ENCODE data around the gene THYN1. TPM values are rescaled to one million over a fixed set of nuclear protein-coding genes. Genes with fewer than 3 reads are reported as not detected.

The THYN1 gene
- total and polyA plus RNA-seq, 2 donors (not counting 1 experiment from before 2014, with no cell fraction given), result 54.9 to 88.7 TPM

DNA sequence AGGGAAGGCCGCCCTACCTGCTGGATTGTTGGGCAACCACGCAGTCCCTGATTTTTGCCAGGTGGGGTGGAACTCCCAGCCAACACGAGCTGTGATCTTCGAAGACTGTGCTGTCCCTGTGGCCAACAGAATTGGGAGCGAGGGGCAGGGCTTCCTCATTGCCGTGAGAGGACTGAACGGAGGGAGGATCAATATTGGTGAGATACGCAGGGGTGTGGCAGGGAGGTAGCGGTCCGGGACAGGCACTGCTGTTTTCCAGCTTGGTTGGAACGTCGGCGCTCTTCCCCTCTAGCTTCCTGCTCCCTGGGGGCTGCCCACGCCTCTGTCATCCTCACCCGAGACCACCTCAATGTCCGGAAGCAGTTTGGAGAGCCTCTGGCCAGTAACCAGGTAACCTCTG, 7.8 kb upstream of the THYN1 start:
- TF ChIP-seq, protein P1, sequence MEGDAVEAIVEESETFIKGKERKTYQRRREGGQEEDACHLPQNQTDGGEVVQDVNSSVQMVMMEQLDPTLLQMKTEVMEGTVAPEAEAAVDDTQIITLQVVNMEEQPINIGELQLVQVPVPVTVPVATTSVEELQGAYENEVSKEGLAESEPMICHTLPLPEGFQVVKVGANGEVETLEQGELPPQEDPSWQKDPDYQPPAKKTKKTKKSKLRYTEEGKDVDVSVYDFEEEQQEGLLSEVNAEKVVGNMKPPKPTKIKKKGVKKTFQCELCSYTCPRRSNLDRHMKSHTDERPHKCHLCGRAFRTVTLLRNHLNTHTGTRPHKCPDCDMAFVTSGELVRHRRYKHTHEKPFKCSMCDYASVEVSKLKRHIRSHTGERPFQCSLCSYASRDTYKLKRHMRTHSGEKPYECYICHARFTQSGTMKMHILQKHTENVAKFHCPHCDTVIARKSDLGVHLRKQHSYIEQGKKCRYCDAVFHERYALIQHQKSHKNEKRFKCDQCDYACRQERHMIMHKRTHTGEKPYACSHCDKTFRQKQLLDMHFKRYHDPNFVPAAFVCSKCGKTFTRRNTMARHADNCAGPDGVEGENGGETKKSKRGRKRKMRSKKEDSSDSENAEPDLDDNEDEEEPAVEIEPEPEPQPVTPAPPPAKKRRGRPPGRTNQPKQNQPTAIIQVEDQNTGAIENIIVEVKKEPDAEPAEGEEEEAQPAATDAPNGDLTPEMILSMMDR (conservative IDR thresholded peaks at IDR 0.05 in 1 of 2, IDR thresholded peaks at IDR 0.05 in 1 of 2; ENCODE audit: low read depth in 1 of 2, low read length in 2 of 2), result no peak
- no peak for TF ChIP-seq EZH2 (IDR thresholded peaks at IDR 0.05; ENCODE audit: low read length, missing control alignments)
- H4K20me1 ChIP-seq (ENCODE audit: control insufficient read depth, extremely low read depth, insufficient read depth, low read length), result no peaks in the 10 kb centered on the region
- no peaks in the 10 kb centered on the region for H3K27me3 ChIP-seq (ENCODE audit: control insufficient read depth, insufficient read depth, low read length)
- H3K9ac ChIP-seq (ENCODE audit: insufficient read depth, low read length), result no peak overlapping the region
- no peaks in the 10 kb centered on the region for H3K9me3 ChIP-seq (ENCODE audit: control insufficient read depth, insufficient read depth, low read depth, low read length)
- no peaks in the 10 kb centered on the region for H3K79me2 ChIP-seq (ENCODE audit: control insufficient read depth, insufficient read depth, low read length)
- H2AFZ ChIP-seq (ENCODE audit: low read length), result no peak overlapping the region
- no peak overlapping the region for H3K4me3 ChIP-seq (replicated peaks in 1 of 4; ENCODE audit: control extremely low read depth in 1 of 4, insufficient read depth in 1 of 4, low read depth in 3 of 4, low read length in 4 of 4)
- no peak overlapping the region for H3K4me2 ChIP-seq (ENCODE audit: extremely low read depth, insufficient read depth, low read length)
- no peak for DNase-seq (ENCODE audit: low read depth in 2 of 2)
- H3K36me3 ChIP-seq (ENCODE audit: control insufficient read depth, insufficient read depth, low read length), result peaks cover 4% of the 10 kb centered on the region
- H3K27ac ChIP-seq (ENCODE audit: insufficient read depth, low read length), result no peak overlapping the region
- H3K4me1 ChIP-seq (ENCODE audit: control insufficient read depth, extremely low read depth, insufficient read depth, low read length), result no peaks in the 10 kb centered on the region

DNA sequence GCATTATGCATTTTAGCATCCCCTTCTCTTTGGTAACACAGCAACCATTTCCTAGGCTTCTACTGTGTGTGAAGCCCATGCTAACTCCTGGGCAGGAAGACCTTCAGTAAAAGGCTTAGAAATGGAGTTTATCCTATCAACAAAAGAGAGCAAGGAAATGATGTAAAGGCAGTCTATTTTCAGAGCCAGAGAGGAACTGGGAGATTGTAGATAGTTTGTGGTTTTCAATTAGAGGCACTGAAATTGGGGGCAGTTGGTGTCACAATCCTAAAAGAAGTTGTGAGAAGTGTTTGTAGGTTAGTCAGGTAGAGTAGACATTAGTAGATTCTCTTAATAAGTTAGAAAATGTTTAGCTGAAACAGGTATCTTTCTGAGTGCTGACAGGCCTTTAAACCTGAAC, 7.4 kb upstream of the THYN1 start:
- TF ChIP-seq, protein P1 (conservative IDR thresholded peaks at IDR 0.05 in 1 of 2, IDR thresholded peaks at IDR 0.05 in 1 of 2; ENCODE audit: low read depth in 1 of 2, low read length in 2 of 2), result no peak
- TF ChIP-seq EZH2 (IDR thresholded peaks at IDR 0.05; ENCODE audit: low read length, missing control alignments), result no peak
- H3K27me3 ChIP-seq (ENCODE audit: control insufficient read depth, insufficient read depth, low read length), result no peaks in the 10 kb centered on the region
- no peak overlapping the region for H2AFZ ChIP-seq (ENCODE audit: low read length)
- no peak overlapping the region for H3K9ac ChIP-seq (ENCODE audit: insufficient read depth, low read length)
- no peak overlapping the region for H3K4me3 ChIP-seq (replicated peaks in 1 of 4; ENCODE audit: control extremely low read depth in 1 of 4, insufficient read depth in 1 of 4, low read depth in 3 of 4, low read length in 4 of 4)
- H4K20me1 ChIP-seq (ENCODE audit: control insufficient read depth, extremely low read depth, insufficient read depth, low read length), result no peaks in the 10 kb centered on the region
- H3K27ac ChIP-seq (ENCODE audit: insufficient read depth, low read length), result no peak overlapping the region
- H3K9me3 ChIP-seq (ENCODE audit: control insufficient read depth, insufficient read depth, low read depth, low read length), result no peaks in the 10 kb centered on the region
- no peak overlapping the region for H3K4me2 ChIP-seq (ENCODE audit: extremely low read depth, insufficient read depth, low read length)
- H3K79me2 ChIP-seq (ENCODE audit: control insufficient read depth, insufficient read depth, low read length), result no peaks in the 10 kb centered on the region
- H3K4me1 ChIP-seq (ENCODE audit: control insufficient read depth, extremely low read depth, insufficient read depth, low read length), result no peaks in the 10 kb centered on the region
- H3K36me3 ChIP-seq (ENCODE audit: control insufficient read depth, insufficient read depth, low read length), result peaks cover 4% of the 10 kb centered on the region
- no peak for DNase-seq (ENCODE audit: low read depth in 2 of 2)

DNA sequence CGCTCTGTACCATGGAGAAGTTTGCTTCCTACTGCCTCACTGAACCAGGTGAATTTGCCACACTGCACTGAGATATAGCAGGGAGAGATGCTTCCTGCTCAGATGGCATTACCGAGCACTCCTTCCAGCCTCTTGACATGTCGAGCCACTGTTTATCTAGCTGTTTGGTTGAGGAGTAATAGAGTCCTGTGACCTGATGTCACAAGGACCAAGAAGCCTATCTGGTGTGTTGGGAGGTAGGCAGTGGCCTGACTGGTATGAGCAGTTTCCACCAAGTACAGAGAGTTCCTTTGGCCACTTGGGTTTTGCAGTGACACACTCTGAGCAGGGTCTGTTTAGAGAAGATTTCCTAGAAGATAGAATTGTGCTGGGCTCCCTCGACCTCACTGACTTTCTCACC, 5.4 kb upstream of the THYN1 start:
- no peaks in the 10 kb centered on the region for H3K27me3 ChIP-seq (ENCODE audit: control insufficient read depth, insufficient read depth, low read length)
- no peaks in the 10 kb centered on the region for H4K20me1 ChIP-seq (ENCODE audit: control insufficient read depth, extremely low read depth, insufficient read depth, low read length)
- peaks cover 5% of the 10 kb centered on the region for H3K79me2 ChIP-seq (ENCODE audit: control insufficient read depth, insufficient read depth, low read length)
- H3K4me2 ChIP-seq (ENCODE audit: extremely low read depth, insufficient read depth, low read length), result no peak overlapping the region
- H3K9me3 ChIP-seq (ENCODE audit: control insufficient read depth, insufficient read depth, low read depth, low read length), result no peaks in the 10 kb centered on the region
- no peak overlapping the region for H3K9ac ChIP-seq (ENCODE audit: insufficient read depth, low read length)
- H3K4me1 ChIP-seq (ENCODE audit: control insufficient read depth, extremely low read depth, insufficient read depth, low read length), result no peaks in the 10 kb centered on the region
- no peak overlapping the region for H3K27ac ChIP-seq (ENCODE audit: insufficient read depth, low read length)
- DNase-seq (ENCODE audit: low read depth in 2 of 2), result no peak
- H3K4me3 ChIP-seq (replicated peaks in 1 of 4; ENCODE audit: control extremely low read depth in 1 of 4, insufficient read depth in 1 of 4, low read depth in 3 of 4, low read length in 4 of 4), result no peak overlapping the region
- peaks cover 4% of the 10 kb centered on the region for H3K36me3 ChIP-seq (ENCODE audit: control insufficient read depth, insufficient read depth, low read length)
- TF ChIP-seq, protein P1 (conservative IDR thresholded peaks at IDR 0.05 in 1 of 2, IDR thresholded peaks at IDR 0.05 in 1 of 2; ENCODE audit: low read depth in 1 of 2, low read length in 2 of 2), result no peak
- TF ChIP-seq EZH2 (IDR thresholded peaks at IDR 0.05; ENCODE audit: low read length, missing control alignments), result no peak
- no peak overlapping the region for H2AFZ ChIP-seq (ENCODE audit: low read length)
